Hepatocyte (in vitro differentiated cells): ENCODE measurements around the gene TDRD6. TPM values are rescaled to one million over a fixed set of nuclear protein-coding genes. Genes with fewer than 3 reads are reported as not detected.

Experiments used
- DNase-seq: peaks from one replicate; pipeline ENCODE4 v3.0.0-alpha.2; 2016; ENCODE audit warnings: low spot score
- H2AFZ ChIP-seq: fragments of 200-600 bp; sonication (generic); 2 replicates; pipeline ENCODE4 v1.6.0; 2016; ENCODE audit warnings: antibody characterized with exemption, mild to moderate bottlenecking
- H3K27ac ChIP-seq: fragments of 200-600 bp; sonication (generic); 2 replicates; pipeline ENCODE4 v1.5.1; 2016; ENCODE audit warnings: mild to moderate bottlenecking
- H3K27me3 ChIP-seq: fragments of 200-600 bp; sonication (generic); 2 replicates; pipeline ENCODE4 v1.6.1; 2016
- H3K36me3 ChIP-seq: fragments of 200-600 bp; sonication (generic); replicated peaks from 2 replicates; pipeline ENCODE4 v1.5.1; 2016; ENCODE audit warnings: low read depth; ENCODE audit not compliant: insufficient read depth
- H3K4me1 ChIP-seq: fragments of 200-600 bp; sonication (generic); 2 replicates; pipeline ENCODE4 v1.5.1; 2016; ENCODE audit warnings: mild to moderate bottlenecking, moderate library complexity; ENCODE audit not compliant: insufficient read depth
- H3K4me2 ChIP-seq: fragments of 200-600 bp; sonication (generic); 2 replicates; pipeline ENCODE4 v1.6.0; 2016
- H3K4me3 ChIP-seq: fragments of 200-600 bp; sonication (generic); 2 replicates; pipeline ENCODE4 v1.5.1; 2016; ENCODE audit warnings: mild to moderate bottlenecking
- H3K79me2 ChIP-seq: fragments of 200-600 bp; sonication (generic); 2 replicates; pipeline ENCODE4 v1.6.0; 2017; ENCODE audit warnings: mild to moderate bottlenecking
- H3K9me2 ChIP-seq: fragments of 200-600 bp; sonication (generic); replicated peaks from 2 replicates; pipeline ENCODE4 v1.6.0; 2017; ENCODE audit warnings: mild to moderate bottlenecking; ENCODE audit not compliant: insufficient read depth
- H3K9me3 ChIP-seq: fragments of 200-600 bp; sonication (generic); 2 replicates; pipeline ENCODE4 v1.5.1; 2016; ENCODE audit warnings: low read depth, mild to moderate bottlenecking
- H4K20me1 ChIP-seq: fragments of 200-600 bp; sonication (generic); 2 replicates; pipeline ENCODE4 v1.6.0; 2016; ENCODE audit warnings: mild to moderate bottlenecking; ENCODE audit not compliant: insufficient read depth, poor library complexity, severe bottlenecking
- CTCF ChIP-seq: fragments of 200-600 bp; sonication (generic); IDR thresholded peaks from 2 replicates; pipeline ENCODE4 v1.5.1; 2016; ENCODE audit warnings: antibody characterized with exemption, mild to moderate bottlenecking; ENCODE audit not compliant: poor library complexity
- EZH2 ChIP-seq: fragments of 200-600 bp; sonication (generic); IDR thresholded peaks from 2 replicates; pipeline ENCODE4 v1.6.1; 2016; ENCODE audit warnings: antibody characterized with exemption, mild to moderate bottlenecking, borderline replicate concordance
- EZH2phosphoT487 ChIP-seq: fragments of 200-600 bp; sonication (generic); IDR thresholded peaks from one replicate; pipeline ENCODE4 v1.6.1; 2018; ENCODE audit warnings: antibody characterized with exemption, mild to moderate bottlenecking, low read depth, moderate library complexity; ENCODE audit not compliant: unreplicated experiment, severe bottlenecking
- WGBS: methylation state at CpG from one replicate; pipeline ENCODE4 v1.1.6; 2016; ENCODE audit warnings: low lambda C conversion rate; ENCODE audit errors: missing lambda C conversion rate; 5-methylcytosine and 5-hydroxymethylcytosine counted together
- polyA plus RNA-seq: library from polyadenylated mRNA; unstranded; fragments of >200 nt; fragmentation: Nextera tagmentation; extraction: Ambion mirVana; gene quantifications from 2 replicates; pipeline ENCODE4 v1.2.1, GENCODE V29; 2016
- total RNA-seq: library from RNA; depleted of rRNA; stranded (reverse); fragments of >200 nt; gene quantifications from 2 replicates; pipeline ENCODE4 v1.2.3, GENCODE V29; 2014

The TDRD6 gene, protein sequence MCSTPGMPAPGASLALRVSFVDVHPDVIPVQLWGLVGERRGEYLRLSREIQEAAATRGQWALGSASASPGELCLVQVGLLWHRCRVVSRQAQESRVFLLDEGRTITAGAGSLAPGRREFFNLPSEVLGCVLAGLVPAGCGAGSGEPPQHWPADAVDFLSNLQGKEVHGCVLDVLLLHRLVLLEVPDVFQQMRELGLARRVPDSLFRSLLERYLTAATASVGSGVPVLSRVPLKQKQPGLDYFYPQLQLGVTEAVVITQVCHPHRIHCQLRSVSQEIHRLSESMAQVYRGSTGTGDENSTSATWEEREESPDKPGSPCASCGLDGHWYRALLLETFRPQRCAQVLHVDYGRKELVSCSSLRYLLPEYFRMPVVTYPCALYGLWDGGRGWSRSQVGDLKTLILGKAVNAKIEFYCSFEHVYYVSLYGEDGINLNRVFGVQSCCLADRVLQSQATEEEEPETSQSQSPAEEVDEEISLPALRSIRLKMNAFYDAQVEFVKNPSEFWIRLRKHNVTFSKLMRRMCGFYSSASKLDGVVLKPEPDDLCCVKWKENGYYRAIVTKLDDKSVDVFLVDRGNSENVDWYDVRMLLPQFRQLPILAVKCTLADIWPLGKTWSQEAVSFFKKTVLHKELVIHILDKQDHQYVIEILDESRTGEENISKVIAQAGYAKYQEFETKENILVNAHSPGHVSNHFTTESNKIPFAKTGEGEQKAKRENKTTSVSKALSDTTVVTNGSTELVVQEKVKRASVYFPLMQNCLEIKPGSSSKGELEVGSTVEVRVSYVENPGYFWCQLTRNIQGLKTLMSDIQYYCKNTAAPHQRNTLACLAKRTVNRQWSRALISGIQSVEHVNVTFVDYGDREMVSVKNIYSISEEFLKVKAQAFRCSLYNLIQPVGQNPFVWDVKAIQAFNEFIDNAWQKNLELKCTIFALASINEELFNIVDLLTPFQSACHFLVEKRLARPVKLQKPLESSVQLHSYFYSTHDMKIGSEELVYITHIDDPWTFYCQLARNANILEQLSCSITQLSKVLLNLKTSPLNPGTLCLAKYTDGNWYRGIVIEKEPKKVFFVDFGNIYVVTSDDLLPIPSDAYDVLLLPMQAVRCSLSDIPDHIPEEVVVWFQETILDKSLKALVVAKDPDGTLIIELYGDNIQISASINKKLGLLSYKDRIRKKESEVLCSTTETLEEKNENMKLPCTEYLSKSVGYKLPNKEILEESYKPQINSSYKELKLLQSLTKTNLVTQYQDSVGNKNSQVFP (N-terminal part only)
- 0.08 and 0.20 TPM in 2 replicates for total RNA-seq
- 0.34 TPM in 1 of 2 replicates, not detected in the other for polyA plus RNA-seq

- H3K36me3 ChIP-seq = no peaks in the 10 kb centered on the region
- no peaks in the 10 kb centered on the region for H4K20me1 ChIP-seq
- H3K27me3 ChIP-seq = no peaks in the 10 kb centered on the region
- no peaks in the 10 kb centered on the region for H3K9me2 ChIP-seq
- H3K4me2 ChIP-seq = no peak within 1 kb of the TSS
- no peak within 1 kb of the TSS for H3K27ac ChIP-seq
- no peak for DNase-seq
- TF ChIP-seq EZH2phosphoT487 (no peak), EZH2 (no peak), CTCF (no peak)
- H2AFZ ChIP-seq = no peak within 1 kb of the TSS
- no peaks in the 10 kb centered on the region for H3K79me2 ChIP-seq
- no peaks in the 10 kb centered on the region for H3K4me1 ChIP-seq
- H3K9me3 ChIP-seq = no peaks in the 10 kb centered on the region
- H3K4me3 ChIP-seq = no peak within 1 kb of the TSS
- WGBS = over 99% methylated on average over 36 of the region's 41 CpGs
Measured at GRCh38 chr6:46687619-46688097, at the start of gene TDRD6. Gene TDRD6, plus strand, starts transcription at chr6:46687885. Its CDS starts 244 bp downstream, at chr6:46688129.

DNA sequence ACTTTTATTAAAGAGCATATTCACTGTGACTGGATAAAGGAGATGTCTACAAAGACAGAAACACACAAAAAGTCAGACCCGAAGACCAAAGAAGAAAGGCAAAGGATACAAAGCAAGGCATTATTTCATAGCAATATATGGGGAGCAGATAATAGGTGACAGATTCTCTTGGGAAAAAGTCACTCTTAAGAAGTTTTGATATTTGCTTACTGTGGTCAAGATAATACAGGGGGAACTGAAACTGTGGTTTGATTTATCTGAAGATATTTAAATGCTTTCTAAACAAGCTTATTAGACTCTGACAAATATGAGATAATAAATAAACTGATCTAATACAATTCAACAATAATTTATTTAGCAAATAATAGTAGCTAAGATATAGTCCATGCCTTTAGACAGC, 49.8 kb upstream of the TDRD6 start:
- Histone ChIP-seq H3K27ac (no peak overlapping the region), H3K79me2 (no peaks in the 10 kb centered on the region), H3K4me3 (no peak overlapping the region), H3K27me3 (no peaks in the 10 kb centered on the region), H3K4me1 (no peaks in the 10 kb centered on the region), H3K9me2 (no peaks in the 10 kb centered on the region), H3K36me3 (no peaks in the 10 kb centered on the region), H3K9me3 (no peaks in the 10 kb centered on the region), H3K4me2 (no peak overlapping the region), H4K20me1 (no peaks in the 10 kb centered on the region), H2AFZ (no peak overlapping the region)
- 95% methylated on average over 1 of the region's 1 CpG for WGBS
- DNase-seq = no peak
- no peak for TF ChIP-seq CTCF
- no peak for TF ChIP-seq EZH2
- no peak for TF ChIP-seq EZH2phosphoT487

- no peaks in the 10 kb centered on the region for H3K36me3 ChIP-seq
- no peaks in the 10 kb centered on the region for H3K4me1 ChIP-seq
- no peak overlapping the region for H3K4me2 ChIP-seq
- H4K20me1 ChIP-seq = no peaks in the 10 kb centered on the region
- H3K79me2 ChIP-seq = no peaks in the 10 kb centered on the region
- H3K9me3 ChIP-seq = no peaks in the 10 kb centered on the region
- no peak for DNase-seq
- WGBS = 88% methylated on average over 2 of the region's 2 CpGs
- no peak overlapping the region for H3K27ac ChIP-seq
- no peaks in the 10 kb centered on the region for H3K27me3 ChIP-seq
- H2AFZ ChIP-seq = no peak overlapping the region
- no peak for TF ChIP-seq CTCF
- no peak for TF ChIP-seq EZH2
- no peak for TF ChIP-seq EZH2phosphoT487
- H3K9me2 ChIP-seq = no peaks in the 10 kb centered on the region
- H3K4me3 ChIP-seq = no peak overlapping the region
Measured at GRCh38 chr6:46638650-46639049, 49.0 kb upstream of the TDRD6 start.
